Ishikawa (cell line): ENCODE results near the gene POLDIP2.

Experiments
- CREB1 ChIP-seq: IDR thresholded peaks from 2 replicates; pipeline ENCODE4 v1.6.1; 2012; ENCODE audit warnings: low read depth
- EP300 ChIP-seq: IDR thresholded peaks from 2 replicates; pipeline ENCODE4 v1.6.1; 2012; ENCODE audit warnings: borderline replicate concordance
- MAX ChIP-seq: IDR thresholded peaks from 2 replicates; pipeline ENCODE4 v1.6.1; 2012
- REST ChIP-seq: IDR thresholded peaks from 2 replicates; pipeline ENCODE4 v1.6.1; 2012; ENCODE audit warnings: low read depth, mild to moderate bottlenecking
- TAF1 ChIP-seq: IDR thresholded peaks from 2 replicates; pipeline ENCODE4 v1.6.1; 2012; ENCODE audit warnings: low read depth, mild to moderate bottlenecking
- YY1 ChIP-seq: IDR thresholded peaks from 2 replicates; pipeline ENCODE4 v1.6.1; 2012; ENCODE audit warnings: low read depth

GRCh38 chr17:28371245-28372202, 14.2 kb upstream of the POLDIP2 start, which contains the start of gene SARM1:
- TF ChIP-seq MAX: 0 out of 2 replicates have a peak, but pooled peaks have one; percentile 27
- TF ChIP-seq REST: no peak
- no peak for TF ChIP-seq EP300
- TF ChIP-seq TAF1: no peak
- no peak for TF ChIP-seq CREB1
- TF ChIP-seq YY1: no peak
